Measurements from ENCODE around the gene PREP. TPM values are rescaled to one million over a fixed set of nuclear protein-coding genes. Genes with fewer than 3 reads are reported as not detected.
A peak's percentile ranks its signal among the peaks of the same experiment; 100 is the strongest.

PREP gene
- total RNA-seq, 4 donors from 2014 or later: 32.9 to 63.2 (median 41.2) TPM

GRCh38 chr6:105398859-105399258, 4.0 kb downstream of the PREP start:
- WGBS, 2 donors (ENCODE audit: low coverage in 1 of 2): 50 to 57% methylated on average over 3 to 5 of the region's 5 CpGs
- DNase-seq: peak; percentile 26
- H3K27me3 ChIP-seq: no peaks in the 10 kb centered on the region
- in situ Hi-C loops (cut with MboI; ENCODE audit: low pct_ligation_motif_present in 1 of 4, low pct_unique_long_range_greater_than_20kb in 1 of 4, low sequenced_read_pairs in 3 of 4): no loop called here
- no peaks in the 10 kb centered on the region for H3K9me3 ChIP-seq
- peaks cover 0 to 21% (median 7%) of the 10 kb centered on the region in 4 donors for H3K36me3 ChIP-seq
- intact Hi-C loops (cut with DNase I; ENCODE audit: low total_unique reads): no loop called here
- H3K4me3 ChIP-seq: no peak overlapping the region
- H3K27ac ChIP-seq: peak overlapping the region in 1 of 4 donors; percentile 13
- no peak for TF ChIP-seq EP300 (IDR thresholded peaks at IDR 0.05; ENCODE audit: low read depth)
- TF ChIP-seq POLR2A (IDR thresholded peaks at IDR 0.05): no peak
- TF ChIP-seq POLR2AphosphoS5 (IDR thresholded peaks at IDR 0.05): no peak
- TF ChIP-seq CTCF (IDR thresholded peaks at IDR 0.05): no peak
- peaks cover 8 to 43% (median 29%) of the 10 kb centered on the region in 4 donors for H3K4me1 ChIP-seq

- intact Hi-C loops (cut with DNase I; ENCODE audit: low total_unique reads) (no loop called here), in situ Hi-C loops (cut with MboI; ENCODE audit: low pct_ligation_motif_present in 1 of 4, low pct_unique_long_range_greater_than_20kb in 1 of 4, low sequenced_read_pairs in 3 of 4) (no loop called here)
- Histone ChIP-seq H3K4me1 (peaks cover 8 to 39% (median 28%) of the 10 kb centered on the region in 4 donors), H3K27ac (no peak overlapping the region), H3K4me3 (no peak overlapping the region), H3K27me3 (no peaks in the 10 kb centered on the region), H3K36me3 (peaks cover 0 to 22% (median 7%) of the 10 kb centered on the region in 4 donors), H3K9me3 (no peaks in the 10 kb centered on the region)
- TF ChIP-seq EP300 (IDR thresholded peaks at IDR 0.05; ENCODE audit: low read depth) (no peak), CTCF (IDR thresholded peaks at IDR 0.05) (no peak), POLR2AphosphoS5 (IDR thresholded peaks at IDR 0.05) (no peak), POLR2A (IDR thresholded peaks at IDR 0.05) (no peak)
- WGBS, 2 donors (ENCODE audit: low coverage in 1 of 2): 44 to 58% methylated on average over 6 of the region's 6 CpGs
- DNase-seq: no peak
These were observed 4.9 kb downstream of the PREP start for GRCh38 chr6:105397987-105398386.

GRCh38 chr6:105391705-105392104, 11.2 kb downstream of the PREP start:
- no peaks in the 10 kb centered on the region for H3K9me3 ChIP-seq
- in situ Hi-C loops (cut with MboI; ENCODE audit: low pct_ligation_motif_present in 1 of 4, low pct_unique_long_range_greater_than_20kb in 1 of 4, low sequenced_read_pairs in 3 of 4) (no loop called here), intact Hi-C loops (cut with DNase I; ENCODE audit: low total_unique reads) (no loop called here)
- peaks cover 0 to 22% (median 7%) of the 10 kb centered on the region in 4 donors for H3K36me3 ChIP-seq
- TF ChIP-seq EP300 (IDR thresholded peaks at IDR 0.05; ENCODE audit: low read depth): no peak
- TF ChIP-seq POLR2AphosphoS5 (IDR thresholded peaks at IDR 0.05): no peak
- TF ChIP-seq POLR2A (IDR thresholded peaks at IDR 0.05): no peak
- no peak for TF ChIP-seq CTCF (IDR thresholded peaks at IDR 0.05)
- H3K4me3 ChIP-seq: no peak overlapping the region
- no peak for DNase-seq
- H3K4me1 ChIP-seq: peaks cover 0 to 36% (median 18%) of the 10 kb centered on the region in 4 donors
- H3K27me3 ChIP-seq: no peaks in the 10 kb centered on the region
- WGBS, 2 donors (ENCODE audit: low coverage in 1 of 2): 90 to 96% methylated on average over 6 of the region's 6 CpGs
- no peak overlapping the region for H3K27ac ChIP-seq

- H3K27ac ChIP-seq: peak overlapping the region; percentile 65 to 71 (median 68)
- H3K9me3 ChIP-seq: no peaks in the 10 kb centered on the region
- WGBS, 2 donors (ENCODE audit: low coverage in 1 of 2): 58% methylated on average over 5 of the region's 5 CpGs; no CpG with 5 or more reads in 1 of the 2 donors
- no peak for DNase-seq
- TF ChIP-seq CTCF (IDR thresholded peaks at IDR 0.05) (no peak), EP300 (IDR thresholded peaks at IDR 0.05; ENCODE audit: low read depth) (no peak), POLR2AphosphoS5 (IDR thresholded peaks at IDR 0.05) (no peak), POLR2A (IDR thresholded peaks at IDR 0.05) (no peak)
- peaks cover 0 to 42% (median 19%) of the 10 kb centered on the region in 4 donors for H3K4me1 ChIP-seq
- H3K4me3 ChIP-seq: no peak overlapping the region
- intact Hi-C loops (cut with DNase I; ENCODE audit: low total_unique reads) (no loop called here), in situ Hi-C loops (cut with MboI; ENCODE audit: low pct_ligation_motif_present in 1 of 4, low pct_unique_long_range_greater_than_20kb in 1 of 4, low sequenced_read_pairs in 3 of 4) (no loop called here)
- peaks cover 0 to 7% (median under 1%) of the 10 kb centered on the region in 4 donors for H3K36me3 ChIP-seq
- no peaks in the 10 kb centered on the region for H3K27me3 ChIP-seq
These were observed 13.3 kb downstream of the PREP start for GRCh38 chr6:105389543-105389942.
